GM23338 (cell line): Measurements from ENCODE around the gene SSU72.

Experiments used
- CREB1 ChIP-seq: fragments of 250-450 bp; sonication (Bioruptor Pico); IDR thresholded peaks from 2 replicates; pipeline ENCODE4 v1.5.0; 2020; ENCODE audit warnings: low read depth, mild to moderate bottlenecking, moderate library complexity
- CTCF ChIP-seq, 2 experiments: fragments of 200-600 bp in 1 of 2; sonication (generic) in 1 of 2; conservative IDR thresholded peaks; 2 replicates each; pipeline versions ENCODE4 v1.5.1 to v1.6.1; 2016 to 2017; ENCODE audit warnings: antibody characterized with exemption in 2 of 2, low read depth in 2 of 2, mild to moderate bottlenecking in 2 of 2, moderate library complexity in 1 of 2
- EZH2 ChIP-seq: fragments of 200-600 bp; sonication (generic); IDR thresholded peaks from one replicate; pipeline ENCODE4 v1.8.0; 2017; ENCODE audit warnings: antibody characterized with exemption, mild to moderate bottlenecking, low read depth; ENCODE audit not compliant: unreplicated experiment
- EZH2phosphoT487 ChIP-seq: fragments of 200-600 bp; sonication (generic); IDR thresholded peaks from one replicate; pipeline ENCODE4 v1.8.1; 2018; ENCODE audit warnings: antibody characterized with exemption; ENCODE audit not compliant: unreplicated experiment
- NANOG ChIP-seq: IDR thresholded peaks from 2 replicates; pipeline ENCODE4 v1.6.1; 2016; ENCODE audit warnings: antibody characterized with exemption, borderline replicate concordance
- POLR2AphosphoS5 ChIP-seq: IDR thresholded peaks from 2 replicates; pipeline ENCODE4 v1.6.1; 2016; ENCODE audit warnings: antibody characterized with exemption, low read depth
- ZNF114 ChIP-seq: fragments of 250-450 bp; sonication (Bioruptor Pico); IDR thresholded peaks from 2 replicates; pipeline ENCODE4 v1.5.0; 2020; ENCODE audit warnings: mild to moderate bottlenecking, moderate library complexity
- TF ChIP-seq, protein P1 (sequence below): IDR thresholded peaks from one replicate; pipeline ENCODE4 v1.6.1; 2018; ENCODE audit warnings: antibody characterized with exemption; ENCODE audit not compliant: unreplicated experiment
- TF ChIP-seq, protein P2 (sequence below): fragments of 250-450 bp; sonication (Bioruptor Pico); IDR thresholded peaks from 2 replicates; pipeline ENCODE4 v1.5.0; 2020; ENCODE audit warnings: mild to moderate bottlenecking, moderate library complexity

- TF ChIP-seq CTCF (conservative IDR thresholded peaks at IDR 0.05; ENCODE audit: low read depth in 2 of 2) = no peak
- no peak for TF ChIP-seq ZNF114 (CRISPR knock-in tag)
- TF ChIP-seq, protein P1, sequence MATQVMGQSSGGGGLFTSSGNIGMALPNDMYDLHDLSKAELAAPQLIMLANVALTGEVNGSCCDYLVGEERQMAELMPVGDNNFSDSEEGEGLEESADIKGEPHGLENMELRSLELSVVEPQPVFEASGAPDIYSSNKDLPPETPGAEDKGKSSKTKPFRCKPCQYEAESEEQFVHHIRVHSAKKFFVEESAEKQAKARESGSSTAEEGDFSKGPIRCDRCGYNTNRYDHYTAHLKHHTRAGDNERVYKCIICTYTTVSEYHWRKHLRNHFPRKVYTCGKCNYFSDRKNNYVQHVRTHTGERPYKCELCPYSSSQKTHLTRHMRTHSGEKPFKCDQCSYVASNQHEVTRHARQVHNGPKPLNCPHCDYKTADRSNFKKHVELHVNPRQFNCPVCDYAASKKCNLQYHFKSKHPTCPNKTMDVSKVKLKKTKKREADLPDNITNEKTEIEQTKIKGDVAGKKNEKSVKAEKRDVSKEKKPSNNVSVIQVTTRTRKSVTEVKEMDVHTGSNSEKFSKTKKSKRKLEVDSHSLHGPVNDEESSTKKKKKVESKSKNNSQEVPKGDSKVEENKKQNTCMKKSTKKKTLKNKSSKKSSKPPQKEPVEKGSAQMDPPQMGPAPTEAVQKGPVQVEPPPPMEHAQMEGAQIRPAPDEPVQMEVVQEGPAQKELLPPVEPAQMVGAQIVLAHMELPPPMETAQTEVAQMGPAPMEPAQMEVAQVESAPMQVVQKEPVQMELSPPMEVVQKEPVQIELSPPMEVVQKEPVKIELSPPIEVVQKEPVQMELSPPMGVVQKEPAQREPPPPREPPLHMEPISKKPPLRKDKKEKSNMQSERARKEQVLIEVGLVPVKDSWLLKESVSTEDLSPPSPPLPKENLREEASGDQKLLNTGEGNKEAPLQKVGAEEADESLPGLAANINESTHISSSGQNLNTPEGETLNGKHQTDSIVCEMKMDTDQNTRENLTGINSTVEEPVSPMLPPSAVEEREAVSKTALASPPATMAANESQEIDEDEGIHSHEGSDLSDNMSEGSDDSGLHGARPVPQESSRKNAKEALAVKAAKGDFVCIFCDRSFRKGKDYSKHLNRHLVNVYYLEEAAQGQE = no peak
- no peak for TF ChIP-seq EZH2
- TF ChIP-seq NANOG = no peak
- TF ChIP-seq EZH2phosphoT487 = no peak
- no peak for TF ChIP-seq POLR2AphosphoS5
- no peak for TF ChIP-seq CREB1 (CRISPR knock-in tag)
- TF ChIP-seq, protein P2, sequence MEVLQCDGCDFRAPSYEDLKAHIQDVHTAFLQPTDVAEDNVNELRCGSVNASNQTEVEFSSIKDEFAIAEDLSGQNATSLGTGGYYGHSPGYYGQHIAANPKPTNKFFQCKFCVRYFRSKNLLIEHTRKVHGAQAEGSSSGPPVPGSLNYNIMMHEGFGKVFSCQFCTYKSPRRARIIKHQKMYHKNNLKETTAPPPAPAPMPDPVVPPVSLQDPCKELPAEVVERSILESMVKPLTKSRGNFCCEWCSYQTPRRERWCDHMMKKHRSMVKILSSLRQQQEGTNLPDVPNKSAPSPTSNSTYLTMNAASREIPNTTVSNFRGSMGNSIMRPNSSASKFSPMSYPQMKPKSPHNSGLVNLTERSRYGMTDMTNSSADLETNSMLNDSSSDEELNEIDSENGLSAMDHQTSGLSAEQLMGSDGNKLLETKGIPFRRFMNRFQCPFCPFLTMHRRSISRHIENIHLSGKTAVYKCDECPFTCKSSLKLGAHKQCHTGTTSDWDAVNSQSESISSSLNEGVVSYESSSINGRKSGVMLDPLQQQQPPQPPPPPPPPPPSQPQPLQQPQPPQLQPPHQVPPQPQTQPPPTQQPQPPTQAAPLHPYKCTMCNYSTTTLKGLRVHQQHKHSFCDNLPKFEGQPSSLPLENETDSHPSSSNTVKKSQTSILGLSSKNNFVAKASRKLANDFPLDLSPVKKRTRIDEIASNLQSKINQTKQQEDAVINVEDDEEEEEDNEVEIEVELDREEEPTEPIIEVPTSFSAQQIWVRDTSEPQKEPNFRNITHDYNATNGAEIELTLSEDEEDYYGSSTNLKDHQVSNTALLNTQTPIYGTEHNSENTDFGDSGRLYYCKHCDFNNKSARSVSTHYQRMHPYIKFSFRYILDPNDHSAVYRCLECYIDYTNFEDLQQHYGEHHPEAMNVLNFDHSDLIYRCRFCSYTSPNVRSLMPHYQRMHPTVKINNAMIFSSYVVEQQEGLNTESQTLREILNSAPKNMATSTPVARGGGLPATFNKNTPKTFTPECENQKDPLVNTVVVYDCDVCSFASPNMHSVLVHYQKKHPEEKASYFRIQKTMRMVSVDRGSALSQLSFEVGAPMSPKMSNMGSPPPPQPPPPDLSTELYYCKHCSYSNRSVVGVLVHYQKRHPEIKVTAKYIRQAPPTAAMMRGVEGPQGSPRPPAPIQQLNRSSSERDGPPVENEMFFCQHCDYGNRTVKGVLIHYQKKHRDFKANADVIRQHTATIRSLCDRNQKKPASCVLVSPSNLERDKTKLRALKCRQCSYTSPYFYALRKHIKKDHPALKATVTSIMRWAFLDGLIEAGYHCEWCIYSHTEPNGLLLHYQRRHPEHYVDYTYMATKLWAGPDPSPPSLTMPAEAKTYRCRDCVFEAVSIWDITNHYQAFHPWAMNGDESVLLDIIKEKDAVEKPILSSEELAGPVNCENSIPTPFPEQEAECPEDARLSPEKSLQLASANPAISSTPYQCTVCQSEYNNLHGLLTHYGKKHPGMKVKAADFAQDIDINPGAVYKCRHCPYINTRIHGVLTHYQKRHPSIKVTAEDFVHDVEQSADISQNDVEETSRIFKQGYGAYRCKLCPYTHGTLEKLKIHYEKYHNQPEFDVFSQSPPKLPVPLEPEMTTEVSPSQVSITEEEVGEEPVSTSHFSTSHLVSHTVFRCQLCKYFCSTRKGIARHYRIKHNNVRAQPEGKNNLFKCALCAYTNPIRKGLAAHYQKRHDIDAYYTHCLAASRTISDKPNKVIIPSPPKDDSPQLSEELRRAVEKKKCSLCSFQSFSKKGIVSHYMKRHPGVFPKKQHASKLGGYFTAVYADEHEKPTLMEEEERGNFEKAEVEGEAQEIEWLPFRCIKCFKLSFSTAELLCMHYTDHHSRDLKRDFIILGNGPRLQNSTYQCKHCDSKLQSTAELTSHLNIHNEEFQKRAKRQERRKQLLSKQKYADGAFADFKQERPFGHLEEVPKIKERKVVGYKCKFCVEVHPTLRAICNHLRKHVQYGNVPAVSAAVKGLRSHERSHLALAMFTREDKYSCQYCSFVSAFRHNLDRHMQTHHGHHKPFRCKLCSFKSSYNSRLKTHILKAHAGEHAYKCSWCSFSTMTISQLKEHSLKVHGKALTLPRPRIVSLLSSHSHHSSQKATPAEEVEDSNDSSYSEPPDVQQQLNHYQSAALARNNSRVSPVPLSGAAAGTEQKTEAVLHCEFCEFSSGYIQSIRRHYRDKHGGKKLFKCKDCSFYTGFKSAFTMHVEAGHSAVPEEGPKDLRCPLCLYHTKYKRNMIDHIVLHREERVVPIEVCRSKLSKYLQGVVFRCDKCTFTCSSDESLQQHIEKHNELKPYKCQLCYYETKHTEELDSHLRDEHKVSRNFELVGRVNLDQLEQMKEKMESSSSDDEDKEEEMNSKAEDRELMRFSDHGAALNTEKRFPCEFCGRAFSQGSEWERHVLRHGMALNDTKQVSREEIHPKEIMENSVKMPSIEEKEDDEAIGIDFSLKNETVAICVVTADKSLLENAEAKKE (CRISPR knock-in tag) = no peak
These were observed 28.5 kb downstream of the SSU72 start for GRCh38 chr1:1545946-1546737.
